ENCODE measurements around the gene BCAS1. TPM values are rescaled to one million over a fixed set of nuclear protein-coding genes. Genes with fewer than 3 reads are reported as not detected.

BCAS1 gene
- total RNA-seq, 2 donors from 2014 or later: 2.1 TPM; not detected in 1

DNA sequence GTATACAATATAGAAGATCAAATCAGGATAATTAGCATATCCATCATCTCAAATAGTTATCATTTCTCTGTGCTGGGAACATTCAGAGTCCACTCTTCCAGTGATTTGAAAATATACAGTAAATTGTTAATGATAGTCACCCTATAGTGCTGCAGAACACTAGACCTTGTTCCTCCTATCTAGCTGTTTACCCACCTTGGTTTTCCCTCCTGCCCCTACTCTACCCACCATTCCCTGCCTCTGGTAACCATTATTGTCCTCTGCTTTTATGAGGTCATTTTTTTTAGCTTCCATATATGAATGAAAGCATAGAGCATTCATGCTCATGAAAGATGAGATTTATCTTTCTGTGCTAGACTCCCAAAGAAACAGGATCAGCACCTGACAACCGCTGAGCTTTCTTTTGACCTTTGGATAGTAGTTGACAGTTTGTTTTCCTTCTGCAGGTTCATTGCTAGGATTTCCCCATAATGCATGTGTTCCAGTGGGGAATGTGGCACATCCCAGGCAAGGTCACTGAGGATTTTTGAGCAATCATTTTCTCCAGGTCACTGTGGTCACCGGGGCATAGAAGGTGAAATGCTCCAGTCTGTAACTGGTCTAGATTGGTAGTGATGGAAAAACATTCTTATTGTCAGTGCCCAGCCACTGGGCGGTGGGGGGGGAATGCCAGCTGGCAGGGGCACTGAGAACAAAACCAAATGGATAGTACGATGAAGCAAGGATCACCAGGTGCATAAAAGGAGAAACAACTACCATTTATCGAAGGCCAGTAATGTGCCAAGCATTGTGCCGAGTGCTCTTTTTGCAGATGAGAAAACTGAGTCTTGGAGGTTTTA lies 33.6 kb upstream of the BCAS1 start:
- no peaks in the 10 kb centered on the region for H3K27me3 ChIP-seq
- peaks cover 20% of the 10 kb centered on the region for H3K4me1 ChIP-seq
- H3K36me3 ChIP-seq (replicated peaks in 1 of 2; ENCODE audit: insufficient read depth in 1 of 2, low read depth in 2 of 2): no peaks in the 10 kb centered on the region
- H3K4me3 ChIP-seq: no peak overlapping the region
- no peaks in the 10 kb centered on the region for H3K9me3 ChIP-seq
- no peak for DNase-seq
- no peak overlapping the region for H3K27ac ChIP-seq
- ATAC-seq: no peak
- intact Hi-C loops (cut with DNase I): no loop called here
- 62 to 82% methylated on average over 6 of the region's 6 CpGs for WGBS, 2 donors
- TF ChIP-seq, protein P1, sequence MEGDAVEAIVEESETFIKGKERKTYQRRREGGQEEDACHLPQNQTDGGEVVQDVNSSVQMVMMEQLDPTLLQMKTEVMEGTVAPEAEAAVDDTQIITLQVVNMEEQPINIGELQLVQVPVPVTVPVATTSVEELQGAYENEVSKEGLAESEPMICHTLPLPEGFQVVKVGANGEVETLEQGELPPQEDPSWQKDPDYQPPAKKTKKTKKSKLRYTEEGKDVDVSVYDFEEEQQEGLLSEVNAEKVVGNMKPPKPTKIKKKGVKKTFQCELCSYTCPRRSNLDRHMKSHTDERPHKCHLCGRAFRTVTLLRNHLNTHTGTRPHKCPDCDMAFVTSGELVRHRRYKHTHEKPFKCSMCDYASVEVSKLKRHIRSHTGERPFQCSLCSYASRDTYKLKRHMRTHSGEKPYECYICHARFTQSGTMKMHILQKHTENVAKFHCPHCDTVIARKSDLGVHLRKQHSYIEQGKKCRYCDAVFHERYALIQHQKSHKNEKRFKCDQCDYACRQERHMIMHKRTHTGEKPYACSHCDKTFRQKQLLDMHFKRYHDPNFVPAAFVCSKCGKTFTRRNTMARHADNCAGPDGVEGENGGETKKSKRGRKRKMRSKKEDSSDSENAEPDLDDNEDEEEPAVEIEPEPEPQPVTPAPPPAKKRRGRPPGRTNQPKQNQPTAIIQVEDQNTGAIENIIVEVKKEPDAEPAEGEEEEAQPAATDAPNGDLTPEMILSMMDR (IDR thresholded peaks at IDR 0.05): no peak
- TF ChIP-seq POLR2A (IDR thresholded peaks at IDR 0.05): no peak

DNA sequence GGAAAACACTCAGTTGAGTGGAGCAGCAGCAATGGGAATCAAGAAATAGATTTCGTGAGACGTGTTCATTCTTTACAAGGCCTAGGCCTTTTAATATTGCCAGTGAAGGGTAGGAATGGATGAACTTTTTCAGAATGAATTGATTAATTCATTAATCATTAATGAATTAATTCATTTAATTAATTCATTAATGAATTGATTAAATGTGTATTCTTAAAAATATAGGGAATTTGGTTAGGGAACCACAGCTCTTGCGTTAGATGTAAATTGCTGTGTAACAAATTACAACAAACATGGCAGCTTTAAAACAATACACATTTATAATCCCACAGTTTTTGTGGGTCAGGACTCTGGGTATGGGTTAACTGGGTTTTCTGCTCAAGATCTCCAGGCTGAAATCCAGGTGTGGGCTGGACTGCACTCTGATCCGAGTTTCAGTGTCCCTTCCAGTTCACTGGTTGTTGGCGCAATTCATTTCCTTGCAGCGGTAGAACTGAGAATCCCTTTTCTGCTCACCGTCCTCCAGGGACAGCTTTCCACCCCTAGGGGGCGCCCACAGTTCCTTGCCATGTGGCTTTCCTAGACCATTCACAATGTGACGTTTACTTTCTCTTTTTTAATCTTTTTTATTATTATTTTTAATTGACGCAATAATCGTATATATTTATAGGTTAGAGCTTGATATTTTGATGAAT lies 32.8 kb upstream of the BCAS1 start:
- H3K36me3 ChIP-seq (replicated peaks in 1 of 2; ENCODE audit: insufficient read depth in 1 of 2, low read depth in 2 of 2): no peaks in the 10 kb centered on the region
- H3K27ac ChIP-seq: no peak overlapping the region
- H3K4me3 ChIP-seq: no peak overlapping the region
- peak; percentile 64 for ATAC-seq
- 31 to 36% methylated on average over 11 of the region's 11 CpGs for WGBS, 2 donors
- TF ChIP-seq, protein P1 (IDR thresholded peaks at IDR 0.05): peak; percentile 65 to 98 (median 83)
- no peak for TF ChIP-seq POLR2A (IDR thresholded peaks at IDR 0.05)
- peaks cover 17% of the 10 kb centered on the region for H3K4me1 ChIP-seq
- intact Hi-C loops (cut with DNase I): no loop called here
- no peaks in the 10 kb centered on the region for H3K9me3 ChIP-seq
- DNase-seq: peak; percentile 79 to 86 (median 82)
- H3K27me3 ChIP-seq: no peaks in the 10 kb centered on the region

DNA sequence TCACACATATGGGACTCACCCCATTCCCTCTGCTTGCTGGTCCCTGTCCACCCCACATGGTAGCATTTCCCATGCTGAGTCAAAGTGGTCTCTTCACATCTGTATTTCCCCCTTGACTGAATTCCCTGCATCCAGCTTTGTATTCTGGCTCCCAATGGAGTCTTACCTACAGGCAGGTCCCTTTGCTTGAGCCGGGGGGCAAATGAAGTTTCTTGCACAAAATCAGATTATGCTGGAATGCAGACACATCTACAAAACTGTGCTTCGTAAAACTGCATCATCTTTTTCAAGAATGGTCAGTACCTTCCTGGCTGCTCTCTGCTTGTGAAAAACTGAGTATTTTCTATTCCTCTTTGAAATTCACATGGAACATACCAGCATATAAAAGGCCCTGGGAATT lies 32.1 kb upstream of the BCAS1 start:
- Histone ChIP-seq H3K9me3 (no peaks in the 10 kb centered on the region), H3K4me1 (peaks cover 10% of the 10 kb centered on the region), H3K27ac (no peak overlapping the region), H3K36me3 (replicated peaks in 1 of 2; ENCODE audit: insufficient read depth in 1 of 2, low read depth in 2 of 2) (no peaks in the 10 kb centered on the region), H3K4me3 (no peak overlapping the region), H3K27me3 (no peaks in the 10 kb centered on the region)
- WGBS, 2 donors: 84 to 95% methylated on average over 2 of the region's 2 CpGs
- ATAC-seq (no peak), DNase-seq (no peak)
- intact Hi-C loops (cut with DNase I): no loop called here
- no peak for TF ChIP-seq POLR2A (IDR thresholded peaks at IDR 0.05)
- TF ChIP-seq, protein P1 (IDR thresholded peaks at IDR 0.05): no peak

DNA sequence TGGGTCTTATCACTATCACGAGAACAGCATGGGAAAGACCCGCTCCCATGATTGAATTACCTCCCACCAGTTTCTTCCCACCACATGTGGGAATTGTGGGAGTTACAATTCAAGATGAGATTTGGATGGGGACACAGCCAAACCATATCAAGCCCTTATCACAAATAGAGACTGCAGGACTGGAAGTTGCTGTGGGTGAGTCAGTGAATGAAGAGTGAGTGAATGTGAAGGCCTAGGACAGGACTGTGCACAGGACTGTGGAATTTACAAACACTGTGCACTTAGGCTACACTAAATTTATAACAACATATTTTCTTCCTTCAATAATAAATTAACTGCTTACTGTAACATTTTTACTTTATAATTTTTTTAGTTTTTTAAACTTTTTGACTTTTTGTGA lies 30.2 kb upstream of the BCAS1 start:
- 91 to 93% methylated on average over 2 of the region's 2 CpGs for WGBS, 2 donors
- DNase-seq: no peak
- no peak overlapping the region for H3K27ac ChIP-seq
- H3K4me1 ChIP-seq: no peaks in the 10 kb centered on the region
- intact Hi-C loops (cut with DNase I): no loop called here
- TF ChIP-seq, protein P1 (IDR thresholded peaks at IDR 0.05): no peak
- no peak for TF ChIP-seq POLR2A (IDR thresholded peaks at IDR 0.05)
- ATAC-seq: no peak
- H3K4me3 ChIP-seq: no peak overlapping the region
- no peaks in the 10 kb centered on the region for H3K27me3 ChIP-seq
- no peaks in the 10 kb centered on the region for H3K36me3 ChIP-seq (replicated peaks in 1 of 2; ENCODE audit: insufficient read depth in 1 of 2, low read depth in 2 of 2)
- no peaks in the 10 kb centered on the region for H3K9me3 ChIP-seq

Data from body of pancreas (tissue), 4 donors.